ENCODE results near the gene NEGR1. TPM values are rescaled to one million over a fixed set of nuclear protein-coding genes. Genes with fewer than 3 reads are reported as not detected.

NEGR1 gene
- total and polyA plus RNA-seq, 2 donors (not counting 3 experiments of a cell fraction or from before 2014, with no cell fraction given): 6.8 to 21.8 TPM

GRCh38 chr1:71618191-71618590 lies 664.1 kb downstream of the NEGR1 start:
- BruUV-seq (replicated peaks): no TSS peak
- H4K20me1 ChIP-seq (replicated peaks; ENCODE audit: control insufficient read depth, extremely low read depth, insufficient read depth, low read length): no peaks in the 10 kb centered on the region
- no peak overlapping the region for H3K4me3 ChIP-seq (replicated peaks in 1 of 3; ENCODE audit: insufficient read depth in 1 of 3, low read depth in 1 of 3, low read length in 3 of 3)
- dilution Hi-C loops (cut with MboI; ENCODE audit: extremely low pct_ligation_motif_present, low sequenced_read_pairs): no loop called here
- no peak overlapping the region for H3K9ac ChIP-seq (replicated peaks; ENCODE audit: extremely low read depth, insufficient read depth, low read length)
- H3K27ac ChIP-seq (ENCODE audit: insufficient read depth, low read depth, low read length): no peak overlapping the region
- FAIRE-seq (no peak), DNase-seq (ENCODE audit: low read depth, low spot score) (no peak)
- H3K79me2 ChIP-seq (ENCODE audit: control insufficient read depth, insufficient read depth, low read length): no peaks in the 10 kb centered on the region
- no peaks in the 10 kb centered on the region for H3K27me3 ChIP-seq (ENCODE audit: control insufficient read depth in 2 of 2, insufficient read depth in 2 of 2, low read length in 2 of 2)
- no peak overlapping the region for H3K4me2 ChIP-seq (ENCODE audit: insufficient read depth, low read length)
- intact Hi-C loops (cut with micrococcal nuclease): no loop called here
- no peaks in the 10 kb centered on the region for H3K9me3 ChIP-seq (replicated peaks; ENCODE audit: control insufficient read depth, insufficient read depth, low read length)
- CTCF ChIA-PET: no interaction called here
- no peaks in the 10 kb centered on the region for H3K4me1 ChIP-seq (ENCODE audit: control insufficient read depth, extremely low read depth, insufficient read depth, low read length)
- POLR2A ChIA-PET: no interaction called here
- TF ChIP-seq EZH2 (IDR thresholded peaks at IDR 0.05; ENCODE audit: borderline replicate concordance, low read depth, low read length, severe bottlenecking): no peak
- TF ChIP-seq FOS (IDR thresholded peaks at IDR 0.05; ENCODE audit: borderline replicate concordance, insufficient read depth, low read length): no peak
- TF ChIP-seq MYC (IDR thresholded peaks at IDR 0.05; ENCODE audit: low read depth, low read length): no peak
- TF ChIP-seq JUN (IDR thresholded peaks at IDR 0.05; ENCODE audit: borderline replicate concordance, insufficient read depth, insufficient read length, low read depth): no peak
- no peak for TF ChIP-seq POLR2AphosphoS5 (IDR thresholded peaks at IDR 0.05; ENCODE audit: insufficient read depth, low read depth, low read length)
- no peak for TF ChIP-seq GATA2 (IDR thresholded peaks at IDR 0.05; ENCODE audit: insufficient read depth, insufficient read length, low read depth, low read length)
- TF ChIP-seq POLR2A (IDR thresholded peaks at IDR 0.05; ENCODE audit: low read depth, low read length): no peak
- no peak for TF ChIP-seq MAX (IDR thresholded peaks at IDR 0.05; ENCODE audit: insufficient read depth, insufficient read length)
- no peak for TF ChIP-seq CTCF (IDR thresholded peaks at IDR 0.05; ENCODE audit: extremely low read depth in 1 of 2, insufficient read depth in 1 of 2, low read depth in 1 of 2, low read length in 2 of 2)
- H2AFZ ChIP-seq (ENCODE audit: low read depth, low read length): no peak overlapping the region
- no peaks in the 10 kb centered on the region for H3K36me3 ChIP-seq (ENCODE audit: control insufficient read depth in 2 of 2, extremely low read depth in 1 of 2, insufficient read depth in 2 of 2, low read length in 2 of 2)
- no peaks in the 10 kb centered on the region for H3K9me1 ChIP-seq (replicated peaks; ENCODE audit: control insufficient read depth, extremely low read depth, insufficient read depth, low read length)
